Measurements from ENCODE around the gene SBSN.

Gene SBSN

DNA sequence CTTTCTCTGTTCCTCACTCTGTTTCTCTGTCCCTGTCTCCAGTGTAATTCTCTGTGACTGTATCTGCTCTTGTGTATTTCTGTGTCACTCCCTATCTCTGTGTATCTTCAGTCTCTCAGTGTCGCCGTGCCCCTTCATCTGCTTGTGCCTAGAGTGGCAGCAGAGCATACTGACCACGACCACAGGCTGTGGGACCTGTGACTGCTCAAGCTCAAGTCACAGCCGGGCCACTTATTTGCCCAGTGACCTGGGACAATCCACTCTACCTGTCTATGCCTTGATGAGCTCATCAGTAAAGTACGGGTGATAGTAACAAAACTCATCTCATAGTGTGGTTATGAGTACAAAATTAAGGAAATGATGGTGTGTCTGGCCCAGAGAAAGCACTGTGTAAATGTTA lies 26.0 kb upstream of the SBSN start:
- DNase-seq, result no peak

DNA sequence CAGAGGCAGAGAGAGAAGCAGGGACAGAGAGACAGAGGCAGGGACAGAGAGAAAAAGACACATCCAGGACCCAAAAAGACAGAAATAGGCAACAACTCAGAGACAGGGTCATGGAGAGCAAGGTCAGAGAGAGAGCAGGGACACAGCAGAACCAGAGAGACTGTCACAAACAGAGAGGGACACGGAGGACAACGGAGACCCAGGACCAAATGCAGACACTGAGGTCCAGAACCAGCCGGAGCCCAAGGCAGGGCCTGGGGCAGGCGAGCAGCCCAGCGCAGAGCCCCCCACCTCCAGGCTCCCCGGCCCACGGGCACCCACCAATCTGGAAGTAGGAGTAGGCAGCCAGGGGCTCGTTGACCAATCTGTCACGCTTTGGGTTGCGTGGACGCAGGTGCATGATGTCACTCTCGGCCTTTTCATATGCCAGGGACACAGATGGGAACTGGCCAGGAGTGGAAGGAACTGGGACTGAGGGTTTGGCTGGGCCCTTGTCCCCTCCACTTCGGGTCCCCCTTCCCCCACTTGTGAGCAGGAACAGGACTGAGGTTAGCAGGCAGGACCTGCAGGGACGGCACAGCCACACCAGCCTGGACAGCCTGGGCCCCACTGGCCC lies 25.4 kb upstream of the SBSN start:
- DNase-seq, result no peak

- DNase-seq, result no peak
Measured at GRCh38 chr19:35552534-35553384, 24.6 kb upstream of the SBSN start.

GRCh38 chr19:35551091-35551810 lies 23.1 kb upstream of the SBSN start:
- DNase-seq, result no peak

DNA sequence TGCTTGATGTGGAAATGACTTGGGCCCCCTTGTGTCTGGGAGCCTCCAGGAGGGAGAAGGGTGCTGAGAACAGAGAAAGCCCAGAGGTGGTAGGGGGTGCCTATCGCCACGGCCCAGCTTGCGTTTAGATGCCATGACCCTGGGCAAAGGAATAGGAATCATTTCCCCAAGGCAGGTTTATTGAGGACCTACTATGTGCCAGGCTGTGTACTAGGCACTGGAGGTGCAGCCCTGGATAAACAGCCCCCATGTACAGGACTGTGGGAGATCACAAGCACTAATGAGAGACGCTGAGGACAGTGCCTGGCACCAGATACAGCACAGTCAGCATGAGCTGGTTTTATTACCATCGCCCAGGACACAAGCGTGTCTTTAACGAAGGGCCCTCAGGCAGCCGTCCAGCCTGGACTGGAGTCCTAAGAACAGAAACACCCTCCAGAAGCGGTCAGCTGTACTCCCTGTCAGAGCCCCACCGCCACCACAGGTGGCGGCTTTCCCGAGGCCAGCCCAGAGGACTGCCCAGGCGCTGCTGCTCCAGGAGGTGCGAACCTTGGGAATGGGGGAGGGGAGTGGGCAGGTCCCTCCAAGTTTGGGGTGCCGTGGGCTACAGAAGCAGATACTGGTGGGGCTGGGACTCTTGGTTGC lies 21.9 kb upstream of the SBSN start:
- DNase-seq, result no peak

DNA sequence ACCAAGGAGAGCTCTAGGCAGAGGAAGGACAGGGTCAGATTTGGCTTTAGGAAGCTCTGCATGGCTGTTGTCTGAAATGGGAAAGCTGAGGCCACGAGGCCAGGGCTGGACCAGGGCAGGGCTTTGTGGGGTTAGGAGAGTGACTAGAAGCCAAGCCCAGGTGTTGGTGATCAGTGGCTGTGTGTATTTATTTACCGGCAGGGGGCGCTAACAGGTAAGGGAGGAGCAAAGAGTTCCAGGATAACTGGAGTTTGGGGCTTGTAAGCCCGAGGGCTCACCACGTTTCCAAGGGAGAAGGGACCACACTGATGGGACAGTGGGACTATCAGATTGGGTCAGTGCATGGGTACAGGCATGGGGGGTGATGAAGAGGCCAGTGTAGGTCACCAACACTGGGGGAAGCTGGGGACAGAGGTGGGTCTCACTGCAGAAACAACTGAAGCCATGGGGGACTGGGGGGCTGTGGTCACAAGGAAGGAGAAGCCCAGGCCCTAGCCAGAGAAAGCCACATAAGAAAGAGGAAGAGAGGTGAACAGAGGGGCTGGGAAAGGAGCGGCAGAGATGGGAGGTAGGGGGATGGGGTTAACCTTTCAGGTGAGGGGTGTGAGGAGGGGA lies 21.2 kb upstream of the SBSN start:
- no peak for DNase-seq

- DNase-seq, result no peak
Measured at GRCh38 chr19:35546532-35546931, 18.4 kb upstream of the SBSN start.

GRCh38 chr19:35545855-35546381 lies 17.8 kb upstream of the SBSN start:
- DNase-seq, result no peak

DNA sequence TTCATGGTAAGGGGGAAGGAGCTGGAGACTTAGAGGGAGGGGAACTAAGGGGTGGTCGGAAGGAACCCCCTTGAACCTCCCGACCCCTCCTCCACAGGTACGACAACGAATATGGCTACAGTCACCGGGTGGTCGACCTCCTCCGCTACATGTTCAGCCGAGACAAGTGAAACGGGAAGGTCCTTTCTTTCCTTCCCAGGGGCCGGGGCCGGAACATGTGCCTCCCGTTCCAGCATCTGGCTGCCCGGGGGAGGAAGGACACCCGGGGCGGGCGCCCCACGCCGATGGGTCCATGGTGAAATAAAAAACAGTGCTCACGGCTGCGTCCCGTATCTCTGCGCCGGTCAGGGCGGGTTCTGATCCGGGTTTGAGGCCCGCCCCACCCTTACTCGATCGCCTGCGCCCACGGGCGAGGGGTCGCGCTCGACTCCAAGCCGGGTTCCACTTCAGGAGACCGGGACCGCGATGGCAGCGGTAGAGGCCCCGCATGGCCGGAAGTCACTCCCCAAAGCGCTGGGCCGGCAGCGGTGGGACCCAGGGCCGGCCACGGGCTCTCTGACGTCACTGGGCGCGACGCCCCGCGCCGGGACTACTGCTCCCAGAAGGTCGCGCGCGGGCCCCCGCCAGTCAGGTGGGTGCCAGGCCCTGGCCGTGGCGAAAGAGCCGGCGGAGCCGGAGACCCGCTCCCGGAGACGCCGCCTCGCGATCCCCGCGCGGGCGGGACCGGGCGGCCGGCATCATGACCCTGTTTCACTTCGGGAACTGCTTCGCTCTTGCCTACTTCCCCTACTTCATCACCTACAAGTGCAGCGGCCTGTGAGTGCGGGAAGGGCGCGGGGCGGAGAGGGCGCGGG lies 17.1 kb upstream of the SBSN start, which contains the start of gene TMEM147:
Gene TMEM147 (plus strand): TSS at position 626 of the 854 bp plus-strand sequence. CDS start 114 bp downstream, at position 740.
- DNase-seq, result peak; percentile 93

GRCh38 chr19:35544110-35544802 lies 16.1 kb upstream of the SBSN start:
- DNase-seq, result no peak

GRCh38 chr19:35543280-35544109 lies 15.4 kb upstream of the SBSN start:
- DNase-seq, result no peak

- DNase-seq, result no peak
Measured at GRCh38 chr19:35542209-35542608, 14.1 kb upstream of the SBSN start.

- DNase-seq, result no peak
Measured at GRCh38 chr19:35540356-35540927, 12.3 kb upstream of the SBSN start.

DNA sequence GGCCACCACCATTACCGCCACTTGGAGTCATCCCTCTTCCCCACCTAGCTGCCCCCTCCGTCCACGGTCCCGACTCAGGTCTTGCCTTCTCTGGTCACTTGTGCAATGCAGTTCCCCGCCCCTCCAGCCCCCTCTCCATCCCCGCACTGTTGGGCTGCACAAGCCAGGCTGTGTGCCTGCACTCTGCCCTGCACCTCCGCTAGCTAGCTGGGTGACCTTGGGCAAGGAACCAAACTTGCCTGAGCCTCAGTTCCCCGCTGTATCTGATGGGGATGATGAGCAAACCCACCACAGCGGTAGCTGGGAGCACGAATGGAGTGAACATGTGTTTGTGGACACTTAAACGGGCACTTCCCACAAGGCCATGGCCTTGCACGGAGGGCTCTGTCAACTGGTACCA lies 11.7 kb upstream of the SBSN start:
- no peak for DNase-seq

DNA sequence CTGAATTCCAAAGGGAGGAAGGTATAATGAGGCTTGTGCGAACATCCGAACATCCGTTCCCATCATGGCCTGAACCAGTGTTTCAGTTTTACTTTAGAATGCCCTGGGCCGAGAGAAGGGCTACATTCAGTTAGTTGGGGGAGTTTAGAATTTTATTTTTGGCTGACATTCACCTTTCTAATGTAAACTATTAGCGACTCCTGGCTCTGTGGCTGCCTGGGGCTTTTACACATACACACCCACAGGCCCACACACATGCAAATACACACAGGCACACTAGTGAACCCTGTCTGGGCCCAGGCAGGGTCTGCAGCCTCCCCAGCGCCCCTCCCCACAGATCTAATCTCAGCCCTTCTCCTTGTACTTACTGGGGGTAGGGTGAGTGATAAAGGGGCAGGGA lies 11.2 kb upstream of the SBSN start:
- no peak for DNase-seq

- DNase-seq, result no peak
Measured at GRCh38 chr19:35534803-35535480, 6.8 kb upstream of the SBSN start.

DNA sequence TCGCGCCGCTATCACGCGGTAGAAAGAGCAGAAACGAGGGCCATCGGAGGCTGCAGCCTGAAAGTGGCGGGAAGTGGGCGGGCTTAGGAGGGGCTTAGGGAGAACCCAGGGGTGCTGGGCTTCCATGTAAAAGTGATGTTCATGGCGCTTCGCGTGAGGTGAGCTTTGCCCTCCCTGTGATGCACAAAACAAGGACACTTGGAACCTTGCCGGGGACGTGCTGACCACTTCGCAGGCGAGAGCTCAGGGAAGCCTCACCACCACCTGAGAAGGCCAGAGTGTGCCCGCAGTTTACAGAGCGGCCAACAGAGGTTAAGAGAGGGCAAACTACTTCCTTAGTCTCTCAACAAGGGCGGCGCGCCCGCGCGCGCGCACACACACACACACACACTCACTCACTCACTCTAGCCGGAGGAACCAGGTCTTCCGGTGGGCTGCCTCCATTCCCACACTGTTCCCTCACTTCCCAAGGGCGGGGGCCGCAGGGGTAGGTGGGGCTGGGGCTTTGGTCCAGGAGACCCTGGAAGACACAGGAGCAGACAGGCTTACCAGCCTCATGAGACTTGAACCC lies 5.8 kb upstream of the SBSN start:
- no peak for DNase-seq

DNA sequence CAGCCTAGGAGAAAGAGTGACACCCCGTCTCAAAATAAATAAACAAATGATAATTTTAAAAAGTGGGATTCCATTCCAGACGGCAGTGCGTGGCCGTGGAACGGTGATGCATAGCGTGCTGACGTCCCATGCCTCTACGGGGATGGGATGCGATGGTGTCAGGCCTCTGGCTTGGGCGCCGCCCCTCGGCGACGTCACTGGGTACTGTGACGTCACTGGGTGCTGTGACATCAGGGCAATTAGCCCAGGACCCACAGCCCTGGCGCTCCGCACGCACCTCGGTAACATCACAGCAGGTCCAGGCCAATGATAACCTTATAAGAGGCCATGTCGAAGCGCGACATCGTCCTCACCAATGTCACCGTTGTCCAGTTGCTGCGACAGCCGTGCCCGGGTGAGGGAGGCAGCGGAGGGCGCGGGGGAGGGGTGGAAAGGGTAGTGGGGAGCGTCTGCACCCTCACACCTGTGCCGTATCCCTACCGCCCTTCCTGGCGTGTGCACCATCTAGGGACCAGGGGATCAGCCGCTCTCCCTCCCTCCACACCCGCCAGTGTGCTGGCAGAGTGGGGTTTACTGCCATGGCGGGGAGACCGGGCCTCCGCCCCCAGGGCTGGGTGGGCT lies 5.2 kb upstream of the SBSN start, which contains the start of gene GAPDHS:
Gene GAPDHS (plus strand): TSS at position 256 of the 621 bp plus-strand sequence. CDS start 72 bp downstream, at position 328.
- DNase-seq, result no peak

Measured in femur (tissue), 1 donor.